Dedifferentiated amniotic fluid mesenchymal stem cell (primary cell): ENCODE results near the gene SLC6A3.

ENCODE experiments used
- DNase-seq: peaks from one replicate; pipeline ENCODE4 v3.0.0-alpha.2; 2016; ENCODE audit errors: extremely low spot score

The SLC6A3 gene

GRCh38 chr5:1445313-1445688 lies at the start of gene SLC6A3:
TSS of gene SLC6A3 (minus strand) at chr5:1445440. CDS start at chr5:1443197, 2,243 bp downstream.
- no peak for DNase-seq

- no peak for DNase-seq
These were observed 48.7 kb upstream of the SLC6A3 start for GRCh38 chr5:1493941-1494340.

GRCh38 chr5:1493413-1493812 lies 48.2 kb upstream of the SLC6A3 start:
- no peak for DNase-seq

GRCh38 chr5:1492757-1493156 lies 47.5 kb upstream of the SLC6A3 start:
- no peak for DNase-seq

GRCh38 chr5:1490376-1490775 lies 45.1 kb upstream of the SLC6A3 start:
- DNase-seq, result no peak

GRCh38 chr5:1489754-1490153 lies 44.5 kb upstream of the SLC6A3 start:
- no peak for DNase-seq

GRCh38 chr5:1488882-1489680 lies 43.8 kb upstream of the SLC6A3 start:
- DNase-seq, result peak; percentile 43

- DNase-seq, result no peak
These were observed 42.0 kb upstream of the SLC6A3 start for GRCh38 chr5:1487079-1487764.

- DNase-seq, result no peak
These were observed 41.0 kb upstream of the SLC6A3 start for GRCh38 chr5:1486271-1486670.

GRCh38 chr5:1485579-1486118 lies 40.4 kb upstream of the SLC6A3 start:
- no peak for DNase-seq

GRCh38 chr5:1484730-1485578 lies 39.7 kb upstream of the SLC6A3 start:
- no peak for DNase-seq

GRCh38 chr5:1483856-1484729 lies 38.9 kb upstream of the SLC6A3 start:
- DNase-seq, result no peak

GRCh38 chr5:1483064-1483463 lies 37.8 kb upstream of the SLC6A3 start:
- DNase-seq, result no peak

GRCh38 chr5:1481959-1482331 lies 36.7 kb upstream of the SLC6A3 start:
- no peak for DNase-seq

GRCh38 chr5:1481266-1481958 lies 36.2 kb upstream of the SLC6A3 start:
- no peak for DNase-seq

- no peak for DNase-seq
These were observed 35.6 kb upstream of the SLC6A3 start for GRCh38 chr5:1480806-1481205.

GRCh38 chr5:1480217-1480616 lies 35.0 kb upstream of the SLC6A3 start:
- no peak for DNase-seq

- no peak for DNase-seq
These were observed 34.4 kb upstream of the SLC6A3 start for GRCh38 chr5:1479581-1480188.

- DNase-seq, result no peak
These were observed 33.8 kb upstream of the SLC6A3 start for GRCh38 chr5:1479066-1479465.
